KOPT-K1 (cell line): Measurements from ENCODE around the gene QSER1.
"Not testable (repeated sequence)": the region's sequence is repeated elsewhere in the genome, so short reads cannot be mapped to it uniquely, and the experiment has no call there.

Experiments used
- H3K27ac ChIP-seq: fragments of 200-600 bp; sonication (generic); 2 replicates; pipeline ENCODE4 v1.5.1; 2016; ENCODE audit warnings: antibody characterized with exemption, mild to moderate bottlenecking, low read depth, low read length; ENCODE audit not compliant: poor library complexity, severe bottlenecking
- H3K36me3 ChIP-seq: fragments of 200-600 bp; sonication (generic); 2 replicates; pipeline ENCODE4 v1.5.1; 2017; ENCODE audit warnings: antibody characterized with exemption, mild to moderate bottlenecking, low read length, moderate library complexity; ENCODE audit not compliant: insufficient read depth
- H3K9me3 ChIP-seq: fragments of 200-600 bp; sonication (generic); 2 replicates; pipeline ENCODE4 v1.5.1; 2017; ENCODE audit warnings: antibody characterized with exemption, low read length, mild to moderate bottlenecking; ENCODE audit not compliant: insufficient read depth, poor library complexity, severe bottlenecking

The QSER1 gene

GRCh38 chr11:32937283-32937682, 44.7 kb downstream of the QSER1 start:
- H3K36me3 ChIP-seq, result peaks cover 74% of the 10 kb centered on the region

GRCh38 chr11:32939046-32939445, 46.4 kb downstream of the QSER1 start:
- Histone ChIP-seq H3K36me3 (peaks cover 56% of the 10 kb centered on the region), H3K27ac (no peak overlapping the region), H3K9me3 (peaks cover 5% of the 10 kb centered on the region)

More at GRCh38 chr11:32937283-32937682, 44.7 kb downstream of the QSER1 start:
- not testable (repeated sequence) for H3K9me3 ChIP-seq, H3K27ac ChIP-seq

GRCh38 chr11:32939866-32940265, 47.3 kb downstream of the QSER1 start:
- peaks cover 48% of the 10 kb centered on the region for H3K36me3 ChIP-seq
- H3K9me3 ChIP-seq, result peaks cover 5% of the 10 kb centered on the region
- H3K27ac ChIP-seq, result no peak overlapping the region

GRCh38 chr11:32940865-32941264, 48.3 kb downstream of the QSER1 start:
- Histone ChIP-seq H3K27ac (no peak overlapping the region), H3K36me3 (peaks cover 38% of the 10 kb centered on the region), H3K9me3 (peaks cover 5% of the 10 kb centered on the region)

- Histone ChIP-seq H3K27ac (no peak overlapping the region), H3K36me3 (peaks cover 12% of the 10 kb centered on the region), H3K9me3 (peaks cover 23% of the 10 kb centered on the region)
These were observed 55.4 kb downstream of the QSER1 start for GRCh38 chr11:32947978-32948377.

GRCh38 chr11:32949739-32950138, 57.1 kb downstream of the QSER1 start:
- H3K36me3 ChIP-seq, result peaks cover 25% of the 10 kb centered on the region
- no peak overlapping the region for H3K27ac ChIP-seq
- H3K9me3 ChIP-seq, result peaks cover 23% of the 10 kb centered on the region

GRCh38 chr11:32952421-32952820, 59.8 kb downstream of the QSER1 start:
- Histone ChIP-seq H3K9me3 (peaks cover 11% of the 10 kb centered on the region), H3K36me3 (peaks cover 47% of the 10 kb centered on the region), H3K27ac (no peak overlapping the region)

GRCh38 chr11:32953700-32954099, 61.1 kb downstream of the QSER1 start:
- Histone ChIP-seq H3K9me3 (no peaks in the 10 kb centered on the region), H3K36me3 (peaks cover 49% of the 10 kb centered on the region), H3K27ac (no peak overlapping the region)

GRCh38 chr11:32960553-32961164, 68.0 kb downstream of the QSER1 start:
- Histone ChIP-seq H3K27ac (no peak overlapping the region), H3K9me3 (no peaks in the 10 kb centered on the region), H3K36me3 (peaks cover 97% of the 10 kb centered on the region)

GRCh38 chr11:32962016-32962415, 69.4 kb downstream of the QSER1 start:
- H3K27ac ChIP-seq, result no peak overlapping the region
- peaks cover 98% of the 10 kb centered on the region for H3K36me3 ChIP-seq
- no peaks in the 10 kb centered on the region for H3K9me3 ChIP-seq

GRCh38 chr11:32963721-32964120, 71.1 kb downstream of the QSER1 start:
- Histone ChIP-seq H3K36me3 (peaks cover 88% of the 10 kb centered on the region), H3K27ac (no peak overlapping the region), H3K9me3 (no peaks in the 10 kb centered on the region)

- no peak overlapping the region for H3K27ac ChIP-seq
- H3K36me3 ChIP-seq, result peaks cover 86% of the 10 kb centered on the region
- H3K9me3 ChIP-seq, result no peaks in the 10 kb centered on the region
These were observed 75.9 kb downstream of the QSER1 start for GRCh38 chr11:32968541-32968940.

GRCh38 chr11:32972233-32972632, 79.6 kb downstream of the QSER1 start:
- H3K9me3 ChIP-seq, H3K27ac ChIP-seq: not testable (repeated sequence)
- peaks cover 83% of the 10 kb centered on the region for H3K36me3 ChIP-seq

- Histone ChIP-seq H3K36me3 (peaks cover 89% of the 10 kb centered on the region), H3K9me3 (no peaks in the 10 kb centered on the region), H3K27ac (no peak overlapping the region)
These were observed 80.2 kb downstream of the QSER1 start for GRCh38 chr11:32972781-32973180.

- Histone ChIP-seq H3K27ac (no peak overlapping the region), H3K9me3 (no peaks in the 10 kb centered on the region), H3K36me3 (peaks cover 17% of the 10 kb centered on the region)
These were observed 90.0 kb downstream of the QSER1 start for GRCh38 chr11:32982626-32983025.

GRCh38 chr11:32983506-32983905, 90.9 kb downstream of the QSER1 start:
- Histone ChIP-seq H3K9me3 (no peaks in the 10 kb centered on the region), H3K27ac (no peak overlapping the region), H3K36me3 (peaks cover 8% of the 10 kb centered on the region)
